ENCODE measurements around the gene CA12. TPM values are rescaled to one million over a fixed set of nuclear protein-coding genes. Genes with fewer than 3 reads are reported as not detected.

Gene CA12
- total and polyA plus RNA-seq, 2 of the 8 experiments (the other 6 are each of a cell fraction or from before 2014, with no cell fraction given): 4.7 to 4.9 TPM

DNA sequence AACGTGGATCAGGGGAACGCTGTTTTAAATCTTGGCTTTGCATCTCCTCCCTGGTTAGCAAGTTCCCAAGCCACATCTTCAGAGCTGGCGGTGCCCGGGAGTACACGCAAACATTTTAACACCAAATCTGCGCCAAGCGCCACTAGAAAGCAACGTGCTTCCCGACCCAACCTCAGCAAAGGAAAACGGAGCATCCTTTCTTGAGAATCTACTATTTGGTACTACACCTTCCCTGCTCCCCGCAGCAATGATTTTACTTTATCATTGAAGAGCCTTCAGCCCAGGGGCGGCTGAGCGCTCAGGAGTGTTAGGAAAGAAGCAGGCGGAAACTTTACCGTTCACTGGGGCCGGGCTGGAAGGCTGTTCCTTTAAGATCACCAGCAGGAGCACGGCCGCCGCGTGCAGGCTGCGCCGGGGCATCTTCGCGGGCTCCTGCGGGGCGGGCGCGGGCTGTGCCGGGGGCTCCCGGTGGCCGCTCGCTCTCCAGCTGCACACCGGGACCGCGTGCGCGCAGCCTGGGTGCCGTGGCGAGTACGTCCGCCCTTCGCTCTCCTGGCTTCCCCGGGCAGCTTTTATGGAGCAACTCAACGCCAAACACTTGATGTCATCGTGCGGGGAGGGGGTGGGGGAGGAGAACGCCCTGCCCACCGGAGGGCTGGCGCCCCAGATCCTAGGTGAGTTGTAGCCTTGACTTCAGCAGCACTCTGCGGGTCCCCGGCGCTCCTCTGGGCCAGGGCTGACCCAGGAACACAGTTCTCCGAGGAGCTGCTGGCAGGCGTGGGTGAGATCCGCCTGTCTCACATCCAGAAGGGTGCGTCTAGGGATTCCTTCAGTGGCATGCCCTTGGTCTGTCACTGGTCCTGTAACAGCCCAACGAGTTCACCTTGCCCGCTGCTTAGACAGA lies at the start of gene CA12 (continued):
- TF ChIP-seq MAFK (IDR thresholded peaks at IDR 0.05; ENCODE audit: low read depth, low read length) (no peak), SP2 (IDR thresholded peaks at IDR 0.05; ENCODE audit: low read length) (no peak), KDM4A (IDR thresholded peaks at IDR 0.05; ENCODE audit: low read depth, low read length, severe bottlenecking) (peak; percentile 85), NRF1 (IDR thresholded peaks at IDR 0.05; ENCODE audit: low read depth, low read length) (no peak), TAF1 (IDR thresholded peaks at IDR 0.05; ENCODE audit: low read depth, low read length) (no peak), FOSL1 (IDR thresholded peaks at IDR 0.05; ENCODE audit: insufficient read depth, low read depth, low read length) (no peak), CEBPB (IDR thresholded peaks at IDR 0.05; ENCODE audit: low read depth, low read length) (no peak), RXRA (IDR thresholded peaks at IDR 0.05; ENCODE audit: insufficient read depth, low read depth, low read length) (no peak)
- TF ChIP-seq, protein P1, sequence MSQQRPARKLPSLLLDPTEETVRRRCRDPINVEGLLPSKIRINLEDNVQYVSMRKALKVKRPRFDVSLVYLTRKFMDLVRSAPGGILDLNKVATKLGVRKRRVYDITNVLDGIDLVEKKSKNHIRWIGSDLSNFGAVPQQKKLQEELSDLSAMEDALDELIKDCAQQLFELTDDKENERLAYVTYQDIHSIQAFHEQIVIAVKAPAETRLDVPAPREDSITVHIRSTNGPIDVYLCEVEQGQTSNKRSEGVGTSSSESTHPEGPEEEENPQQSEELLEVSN (IDR thresholded peaks at IDR 0.05): peak; percentile 61
- TF ChIP-seq, protein P2, sequence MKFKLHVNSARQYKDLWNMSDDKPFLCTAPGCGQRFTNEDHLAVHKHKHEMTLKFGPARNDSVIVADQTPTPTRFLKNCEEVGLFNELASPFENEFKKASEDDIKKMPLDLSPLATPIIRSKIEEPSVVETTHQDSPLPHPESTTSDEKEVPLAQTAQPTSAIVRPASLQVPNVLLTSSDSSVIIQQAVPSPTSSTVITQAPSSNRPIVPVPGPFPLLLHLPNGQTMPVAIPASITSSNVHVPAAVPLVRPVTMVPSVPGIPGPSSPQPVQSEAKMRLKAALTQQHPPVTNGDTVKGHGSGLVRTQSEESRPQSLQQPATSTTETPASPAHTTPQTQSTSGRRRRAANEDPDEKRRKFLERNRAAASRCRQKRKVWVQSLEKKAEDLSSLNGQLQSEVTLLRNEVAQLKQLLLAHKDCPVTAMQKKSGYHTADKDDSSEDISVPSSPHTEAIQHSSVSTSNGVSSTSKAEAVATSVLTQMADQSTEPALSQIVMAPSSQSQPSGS (IDR thresholded peaks at IDR 0.05; ENCODE audit: low read length): 0 out of 2 replicates have a peak, but pooled peaks have one; percentile 32
